H1 (cell line): ENCODE measurements around the gene KCNK2.

Experiments
- CHD2 ChIP-seq: IDR thresholded peaks from 2 replicates; pipeline ENCODE4 v1.6.1; 2012; ENCODE audit warnings: low read length, improper control_type of control experiment
- CTCF ChIP-seq, 3 experiments: IDR thresholded peaks; 1 replicate in 2 of 3; 2 replicates in 1 of 3; pipeline versions ENCODE4 v1.5.1 to v1.6.1; 2011; ENCODE audit warnings: low read length in 3 of 3, mild to moderate bottlenecking in 3 of 3, inconsistent platforms in 2 of 3, low read depth in 1 of 3, moderate library complexity in 1 of 3; ENCODE audit not compliant: insufficient read depth in 1 of 3; ENCODE audit errors: control extremely low read depth in 1 of 3
- MAX ChIP-seq: IDR thresholded peaks from 2 replicates; pipeline ENCODE4 v1.6.1; 2012; ENCODE audit warnings: inconsistent platforms

- TF ChIP-seq MAX, result no peak
- TF ChIP-seq CTCF (IDR thresholded peaks at IDR 0.05; ENCODE audit: control extremely low read depth in 1 of 3, insufficient read depth in 1 of 3, low read depth in 1 of 3, low read length in 3 of 3), result no peak
- no peak for TF ChIP-seq CHD2
Observed at GRCh38 chr1:215201283-215201682, 118.7 kb downstream of the KCNK2 start.
